Skeletal muscle satellite cell (primary cell): ENCODE data around the gene BSND.
"Not testable (repeated sequence)": the region's sequence is repeated elsewhere in the genome, so short reads cannot be mapped to it uniquely, and the experiment has no call there.

Experiments
- H3K27me3 ChIP-seq: 2 replicates; pipeline ENCODE4 v1.7.0; 2013; ENCODE audit warnings: low read length; ENCODE audit not compliant: control insufficient read depth, insufficient read depth
- H3K36me3 ChIP-seq: 2 replicates; pipeline ENCODE4 v1.7.0; 2013; ENCODE audit warnings: mild to moderate bottlenecking, control low read depth, low read length; ENCODE audit not compliant: insufficient read depth
- H3K4me1 ChIP-seq: 2 replicates; pipeline ENCODE4 v1.7.0; 2013; ENCODE audit warnings: low read length; ENCODE audit not compliant: control insufficient read depth, insufficient read depth
- H3K4me2 ChIP-seq: 2 replicates; pipeline ENCODE4 v1.7.0; 2013; ENCODE audit warnings: mild to moderate bottlenecking, low read length
- H3K4me3 ChIP-seq: 2 replicates; pipeline ENCODE4 v1.7.0; 2013; ENCODE audit warnings: low read length
- H3K9ac ChIP-seq: 2 replicates; pipeline ENCODE4 v1.7.0; 2013; ENCODE audit warnings: mild to moderate bottlenecking, low read depth, low read length, moderate library complexity
- H3K9me3 ChIP-seq: replicated peaks from 2 replicates; pipeline ENCODE4 v1.7.0; 2013; ENCODE audit warnings: mild to moderate bottlenecking, control low read depth, low read length

Gene BSND

DNA sequence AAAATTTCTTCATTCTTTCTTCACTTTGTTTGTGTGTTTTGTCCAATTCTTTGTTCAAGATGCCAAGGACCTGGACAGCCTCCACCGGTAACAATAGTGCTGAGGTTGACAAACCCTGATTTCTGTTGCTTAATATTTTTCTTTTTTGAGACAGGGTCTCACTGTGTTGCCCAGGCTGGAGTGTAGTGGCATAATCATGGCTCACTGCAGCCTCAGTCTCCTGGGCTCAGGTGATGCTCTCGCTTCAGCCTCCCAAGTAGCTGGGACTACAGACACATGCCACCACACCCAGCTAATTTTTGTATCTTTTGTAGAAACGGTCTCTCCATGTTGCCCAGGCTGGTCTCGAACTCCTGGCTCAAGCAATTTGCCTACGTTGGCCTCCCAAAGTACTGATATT is 34.9 kb upstream of the BSND start:
- H3K9me3 ChIP-seq, H3K4me3 ChIP-seq, H3K4me2 ChIP-seq, H3K36me3 ChIP-seq, H3K27me3 ChIP-seq, H3K9ac ChIP-seq: not testable (repeated sequence)
- H3K4me1 ChIP-seq: peaks cover 18% of the 10 kb centered on the region

DNA sequence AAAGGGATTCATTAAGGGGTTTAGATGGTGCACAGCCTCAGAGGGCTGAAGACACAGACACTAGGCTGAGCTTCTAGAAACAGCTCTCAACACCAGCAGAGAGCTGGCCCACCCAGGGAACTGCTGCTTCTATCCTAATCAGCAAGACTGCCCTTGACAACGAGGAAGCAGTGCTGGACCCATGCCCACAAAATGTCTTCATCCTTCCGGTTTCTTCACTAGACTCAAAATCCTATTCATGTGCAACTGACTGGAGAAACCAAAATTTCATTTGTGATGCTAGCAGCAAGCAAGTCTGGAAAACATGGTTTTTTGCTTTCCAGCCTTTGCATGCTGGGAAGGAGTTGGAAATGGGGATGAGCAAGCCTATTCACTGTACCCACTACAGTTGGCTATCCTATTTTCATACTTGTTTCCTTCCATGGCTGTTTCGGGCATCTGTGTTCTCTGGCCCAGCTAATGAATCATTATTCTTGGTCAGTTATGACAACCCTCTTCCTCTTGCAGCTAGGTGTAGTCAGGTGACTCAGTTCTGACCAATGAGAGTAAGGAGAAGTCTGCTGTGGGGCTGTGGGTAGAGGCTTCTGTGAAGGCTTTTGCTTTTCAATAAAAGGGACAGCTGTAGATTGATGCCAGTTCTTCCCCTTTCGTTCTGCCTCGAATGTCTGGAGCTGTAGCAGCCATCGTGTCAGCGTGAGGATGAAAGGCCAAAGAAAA is 33.0 kb upstream of the BSND start:
- Histone ChIP-seq H3K27me3 (no peaks in the 10 kb centered on the region), H3K9ac (no peak overlapping the region), H3K9me3 (no peaks in the 10 kb centered on the region), H3K36me3 (no peaks in the 10 kb centered on the region), H3K4me2 (peak overlapping the region; percentile 51), H3K4me3 (peak overlapping the region; percentile 3), H3K4me1 (peaks cover 18% of the 10 kb centered on the region)

DNA sequence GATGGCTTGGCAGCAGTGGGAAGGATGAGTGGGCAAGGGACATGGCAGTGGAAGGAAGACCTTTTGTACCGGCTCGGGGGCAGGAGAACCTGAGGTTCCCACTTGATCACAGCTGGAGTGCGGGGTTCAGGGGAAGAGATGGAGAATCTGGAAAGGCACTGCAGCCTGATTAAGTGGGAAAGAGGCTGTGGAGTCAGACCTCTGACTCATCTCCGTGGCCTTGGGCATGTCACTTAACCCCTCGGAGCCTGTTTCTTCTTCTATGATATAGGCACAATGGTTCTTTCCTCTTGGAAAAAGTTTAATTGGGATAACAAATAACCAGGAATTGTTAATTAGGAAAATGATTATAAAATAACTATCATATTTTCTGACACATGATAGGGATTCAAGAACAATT is 31.4 kb upstream of the BSND start:
- H3K9me3 ChIP-seq: no peaks in the 10 kb centered on the region
- no peak overlapping the region for H3K9ac ChIP-seq
- H3K36me3 ChIP-seq: no peaks in the 10 kb centered on the region
- no peaks in the 10 kb centered on the region for H3K27me3 ChIP-seq
- H3K4me2 ChIP-seq: no peak overlapping the region
- H3K4me3 ChIP-seq: no peak overlapping the region
- peaks cover 25% of the 10 kb centered on the region for H3K4me1 ChIP-seq

DNA sequence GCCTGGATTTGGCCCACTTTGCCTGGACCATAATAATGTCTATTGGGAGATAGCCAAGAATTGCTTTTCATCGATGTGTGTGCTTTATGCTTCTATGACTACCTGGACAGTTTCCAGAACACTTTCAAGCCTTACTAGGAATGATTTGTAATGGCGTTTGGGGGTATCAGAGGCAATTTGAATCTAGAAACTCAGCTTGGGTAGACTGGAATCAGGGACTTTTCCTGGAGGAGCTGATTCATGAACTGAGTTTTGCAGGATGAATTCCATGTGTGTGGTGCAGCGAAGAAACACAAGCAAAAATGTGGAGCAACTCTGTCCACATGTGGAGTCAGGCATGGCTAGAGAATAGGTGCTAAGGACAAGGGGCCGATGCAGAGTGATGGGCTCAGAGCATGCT is 30.2 kb upstream of the BSND start:
- Histone ChIP-seq H3K4me1 (peaks cover 29% of the 10 kb centered on the region), H3K27me3 (no peaks in the 10 kb centered on the region), H3K36me3 (no peaks in the 10 kb centered on the region), H3K9me3 (no peaks in the 10 kb centered on the region), H3K9ac (no peak overlapping the region), H3K4me2 (no peak overlapping the region), H3K4me3 (no peak overlapping the region)

DNA sequence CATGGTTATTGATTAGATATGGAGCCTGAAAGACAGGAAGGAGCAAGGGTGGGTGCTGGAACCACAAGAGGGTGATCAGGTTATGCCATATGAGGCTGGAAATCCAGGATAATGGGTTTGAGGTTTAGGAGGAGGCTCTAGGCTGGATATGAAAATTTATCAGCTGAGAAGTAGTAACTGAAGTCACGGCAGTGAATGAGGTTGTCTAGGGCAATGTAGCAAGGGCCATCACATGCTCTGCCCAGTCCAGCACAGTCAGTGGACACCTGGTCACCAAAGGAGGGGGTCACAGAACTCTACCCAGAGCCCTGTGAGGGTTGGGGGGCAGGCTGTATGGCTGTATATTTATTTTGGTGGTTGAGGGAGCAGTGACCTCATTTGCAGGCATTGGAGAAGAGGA is 28.9 kb upstream of the BSND start:
- no peak overlapping the region for H3K4me2 ChIP-seq
- H3K4me1 ChIP-seq: peaks cover 30% of the 10 kb centered on the region
- H3K9me3 ChIP-seq: no peaks in the 10 kb centered on the region
- H3K36me3 ChIP-seq: no peaks in the 10 kb centered on the region
- H3K27me3 ChIP-seq: no peaks in the 10 kb centered on the region
- H3K9ac ChIP-seq: no peak overlapping the region
- no peak overlapping the region for H3K4me3 ChIP-seq

DNA sequence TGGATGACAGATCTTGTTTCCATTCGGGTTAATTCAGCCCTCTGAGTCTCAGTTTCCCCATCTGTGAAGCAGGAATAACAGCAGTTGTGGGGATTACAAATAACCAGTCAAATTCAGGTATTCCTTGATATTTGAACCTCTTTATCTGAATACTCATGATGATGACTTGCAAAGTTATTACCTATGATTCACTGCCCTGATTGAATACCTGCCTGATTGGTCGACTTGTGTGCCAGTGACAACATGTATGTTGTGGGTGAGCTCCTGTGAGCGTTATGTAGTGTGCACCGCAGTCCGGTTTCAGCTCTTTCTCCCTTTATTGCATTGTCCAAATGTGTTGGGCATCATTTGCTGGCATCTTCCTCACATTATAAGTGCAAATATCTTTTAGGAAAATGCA is 27.8 kb upstream of the BSND start:
- Histone ChIP-seq H3K4me2 (no peak overlapping the region), H3K9me3 (no peaks in the 10 kb centered on the region), H3K4me1 (peaks cover 25% of the 10 kb centered on the region), H3K36me3 (no peaks in the 10 kb centered on the region), H3K4me3 (no peak overlapping the region), H3K9ac (no peak overlapping the region), H3K27me3 (no peaks in the 10 kb centered on the region)

DNA sequence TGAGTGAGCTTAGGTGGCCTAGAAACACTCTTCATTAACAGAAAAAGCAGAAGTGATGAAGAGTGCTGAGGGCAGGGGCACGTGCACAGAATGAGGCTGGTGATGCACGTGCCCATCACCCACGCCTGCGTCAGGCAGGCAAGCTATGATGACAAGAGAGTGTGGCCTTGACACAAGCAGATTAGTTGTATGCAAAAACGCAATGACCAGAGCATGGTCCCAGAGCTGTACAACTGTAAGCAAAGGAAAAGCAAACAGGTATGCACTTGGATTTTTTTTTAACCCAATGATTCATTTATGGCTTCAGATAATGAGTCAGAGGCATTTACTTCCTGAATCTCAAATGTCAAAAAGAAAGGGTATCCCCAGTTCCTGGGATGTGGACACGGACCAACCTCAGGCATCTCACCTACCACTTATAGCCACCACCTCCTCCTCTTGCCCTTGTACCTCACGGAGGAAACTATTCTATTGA is 27.4 kb upstream of the BSND start:
- no peaks in the 10 kb centered on the region for H3K27me3 ChIP-seq
- peaks cover 20% of the 10 kb centered on the region for H3K4me1 ChIP-seq
- no peaks in the 10 kb centered on the region for H3K9me3 ChIP-seq
- no peaks in the 10 kb centered on the region for H3K36me3 ChIP-seq
- H3K9ac ChIP-seq: no peak overlapping the region
- no peak overlapping the region for H3K4me3 ChIP-seq
- peak overlapping the region; percentile 27 for H3K4me2 ChIP-seq

DNA sequence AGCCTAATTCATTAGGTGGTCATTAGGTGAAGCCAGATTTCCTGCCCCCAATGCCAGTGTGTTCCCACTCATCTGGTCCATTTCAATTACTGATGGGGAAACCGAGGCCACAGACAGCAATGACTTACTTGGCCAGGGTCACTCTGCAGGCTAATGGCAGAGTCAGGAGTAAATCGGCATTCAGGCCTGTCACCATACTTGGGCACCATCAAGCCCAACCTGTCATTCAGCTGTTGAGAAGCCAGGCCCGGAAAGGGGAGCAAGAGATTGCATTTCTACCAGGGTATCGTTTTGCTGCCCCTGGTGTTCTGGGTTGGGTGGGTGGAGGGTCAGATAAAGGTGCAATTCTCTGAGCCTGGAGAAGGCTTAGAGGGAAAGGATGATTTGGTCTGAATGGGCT is 26.3 kb upstream of the BSND start:
- H3K4me3 ChIP-seq: no peak overlapping the region
- H3K9me3 ChIP-seq: no peaks in the 10 kb centered on the region
- no peak overlapping the region for H3K4me2 ChIP-seq
- peaks cover 12% of the 10 kb centered on the region for H3K4me1 ChIP-seq
- H3K27me3 ChIP-seq: no peaks in the 10 kb centered on the region
- no peaks in the 10 kb centered on the region for H3K36me3 ChIP-seq
- H3K9ac ChIP-seq: no peak overlapping the region

DNA sequence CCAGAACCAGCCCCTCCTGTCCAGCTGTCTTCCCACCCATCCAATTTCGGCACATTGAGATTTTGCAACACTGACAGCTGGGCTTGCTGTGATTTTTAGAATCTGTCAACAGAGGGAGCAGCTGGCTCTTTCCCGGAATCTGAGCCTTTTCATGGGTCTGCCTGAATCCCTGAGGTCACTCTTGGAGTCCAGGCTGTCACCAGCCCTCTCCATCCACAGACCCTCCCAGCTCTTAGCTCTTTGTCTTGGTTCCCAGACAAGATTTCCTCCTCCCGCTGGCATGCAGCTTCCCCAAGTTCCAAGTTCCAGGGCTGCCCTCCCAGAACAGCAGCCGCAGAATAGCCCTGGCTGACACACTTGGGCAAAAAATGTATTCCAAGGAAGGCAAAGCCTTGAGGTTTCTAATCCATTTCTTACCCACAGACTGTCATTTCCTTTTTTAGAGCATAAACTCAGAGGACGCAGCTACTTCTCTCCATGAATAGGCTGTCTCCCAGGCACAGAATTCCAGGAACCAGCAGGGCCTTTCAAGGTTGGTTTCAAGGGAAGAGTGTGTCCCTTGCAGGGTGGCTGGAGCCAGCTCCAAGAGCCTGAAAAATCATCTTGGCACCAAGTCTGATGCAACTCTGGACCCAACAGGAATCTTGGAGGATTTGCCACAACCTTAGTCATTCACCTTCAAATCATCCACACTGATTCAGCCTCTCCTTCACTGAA is 25.4 kb upstream of the BSND start:
- Histone ChIP-seq H3K4me2 (peak overlapping the region; percentile 29), H3K9ac (no peak overlapping the region), H3K4me1 (peaks cover 12% of the 10 kb centered on the region), H3K9me3 (no peaks in the 10 kb centered on the region), H3K27me3 (peaks cover 2% of the 10 kb centered on the region), H3K4me3 (no peak overlapping the region), H3K36me3 (no peaks in the 10 kb centered on the region)

DNA sequence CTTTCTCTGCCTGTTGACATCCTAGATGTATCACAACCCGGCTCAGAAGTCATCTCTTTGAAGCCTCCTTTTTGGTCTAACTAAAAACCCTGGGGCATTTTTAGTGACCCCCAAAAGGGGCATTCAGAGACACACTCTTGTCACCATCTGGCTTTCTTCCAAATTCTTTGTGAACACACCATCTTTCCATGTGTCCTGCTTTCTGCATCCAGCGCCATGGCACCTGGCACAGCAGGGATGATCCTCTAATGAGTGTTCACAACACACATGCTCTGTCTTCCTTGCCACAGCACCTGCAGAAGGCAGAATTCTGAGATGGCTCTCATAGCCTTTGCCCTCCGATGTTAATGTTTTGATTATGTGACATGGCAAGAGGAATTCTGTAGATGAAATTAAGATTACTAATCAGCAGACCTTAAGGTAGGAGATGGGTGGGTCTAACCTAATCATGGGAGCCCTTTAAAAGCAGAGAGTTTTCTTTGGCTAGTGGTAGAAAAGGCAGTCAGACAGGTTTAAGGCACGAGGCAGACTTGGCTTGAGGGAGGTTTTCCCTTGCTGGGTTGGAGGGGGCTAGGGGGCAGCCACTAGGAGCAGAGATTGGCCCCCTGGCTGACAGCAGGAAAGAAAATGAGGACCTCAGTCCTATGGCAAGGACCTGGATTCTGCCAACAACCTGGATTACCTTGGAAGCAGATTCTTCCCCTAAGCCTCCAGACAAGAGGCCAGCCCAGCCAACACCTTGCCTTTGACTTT is 23.2 kb upstream of the BSND start:
- peaks cover 12% of the 10 kb centered on the region for H3K27me3 ChIP-seq
- H3K9ac ChIP-seq: no peak overlapping the region
- H3K4me1 ChIP-seq: peaks cover 12% of the 10 kb centered on the region
- no peaks in the 10 kb centered on the region for H3K36me3 ChIP-seq
- no peak overlapping the region for H3K4me3 ChIP-seq
- H3K9me3 ChIP-seq: no peaks in the 10 kb centered on the region
- H3K4me2 ChIP-seq: no peak overlapping the region

DNA sequence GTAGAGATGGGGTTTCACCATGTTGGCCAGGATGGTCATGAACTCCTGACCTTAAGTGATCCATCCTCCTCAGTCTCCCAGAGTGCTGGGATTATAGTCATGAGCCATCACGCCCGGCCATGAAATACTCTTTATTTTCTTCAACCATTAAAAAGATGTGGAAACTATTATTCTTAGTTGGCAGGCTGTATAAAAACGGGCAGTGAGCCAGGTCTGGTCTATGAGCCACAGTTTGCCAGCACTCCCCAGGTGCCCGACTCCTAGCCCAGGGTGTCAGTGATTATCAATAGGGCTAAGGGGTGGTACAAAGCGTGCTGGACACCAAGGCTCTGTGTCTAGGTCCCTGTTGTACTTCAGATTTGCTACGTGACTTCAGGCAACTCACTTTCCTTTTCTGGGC is 22.0 kb upstream of the BSND start:
- Histone ChIP-seq H3K9ac (no peak overlapping the region), H3K9me3 (no peaks in the 10 kb centered on the region), H3K4me1 (peaks cover 6% of the 10 kb centered on the region), H3K27me3 (peaks cover 23% of the 10 kb centered on the region), H3K36me3 (no peaks in the 10 kb centered on the region), H3K4me2 (no peak overlapping the region), H3K4me3 (no peak overlapping the region)
